ENCODE results near the gene OSBPL5. TPM values are rescaled to one million over a fixed set of nuclear protein-coding genes. Genes with fewer than 3 reads are reported as not detected.

OSBPL5 gene
- polyA plus RNA-seq, 2 of the 4 experiments (the other 2 are of a cell fraction): 1.6 to 4.6 TPM

- DNase-seq (ENCODE audit: low read depth in 1 of 2, low spot score in 1 of 2) (no peak), ATAC-seq (no peak), FAIRE-seq (no peak)
- no peak overlapping the region for H3K4me2 ChIP-seq
- no peak overlapping the region for H3K27ac ChIP-seq
- 97% methylated on average over 18 of the region's 21 CpGs for WGBS (ENCODE audit: missing lambda C conversion rate)
- no peaks in the 10 kb centered on the region for H3K9me3 ChIP-seq
- no peak overlapping the region for H3K4me3 ChIP-seq
- ChIA-PET POLR2A (no interaction called here), CTCF (interaction anchor here (1.2 to 2.1 kb wide), 2 partner anchors 13 to 69 kb away, joined by 3 to 4 read pairs; no protein-coding TSS in a partner anchor)
- no peak for TF ChIP-seq ZSCAN20 (CRISPR knock-in tag; IDR thresholded peaks at IDR 0.05)
- TF ChIP-seq REST (IDR thresholded peaks at IDR 0.05): no peak
- TF ChIP-seq RARB (CRISPR knock-in tag; IDR thresholded peaks at IDR 0.05): no peak
- TF ChIP-seq HDAC2 (IDR thresholded peaks at IDR 0.05): no peak
- no peak for TF ChIP-seq NR3C1 (IDR thresholded peaks at IDR 0.05)
- TF ChIP-seq RFX5 (IDR thresholded peaks at IDR 0.05): no peak
- no peak for TF ChIP-seq CBX2 (IDR thresholded peaks at IDR 0.05; ENCODE audit: borderline replicate concordance, low read depth)
- no peak for TF ChIP-seq NPAS2 (CRISPR knock-in tag; IDR thresholded peaks at IDR 0.05; ENCODE audit: borderline replicate concordance)
- no peak for TF ChIP-seq JUNB (IDR thresholded peaks at IDR 0.05)
- no peak for TF ChIP-seq ELK1 (IDR thresholded peaks at IDR 0.05; ENCODE audit: low read depth, low read length)
- no peaks in the 10 kb centered on the region for H3K4me1 ChIP-seq
These were observed 17.5 kb downstream of the OSBPL5 start for GRCh38 chr11:3147626-3148025.

GRCh38 chr11:3147257-3147619, 17.9 kb downstream of the OSBPL5 start:
- Histone ChIP-seq H3K4me3 (no peak overlapping the region), H3K9me3 (no peaks in the 10 kb centered on the region), H3K27ac (no peak overlapping the region), H3K4me2 (no peak overlapping the region), H3K4me1 (no peaks in the 10 kb centered on the region)
- POLR2A ChIA-PET: no interaction called here
- ATAC-seq (peak in 1 of 2 experiments; percentile 13; a peak in 2 of 6 replicates), FAIRE-seq (no peak), DNase-seq (ENCODE audit: low read depth in 1 of 2, low spot score in 1 of 2) (no peak)
- 93% methylated on average over 6 of the region's 17 CpGs for WGBS (ENCODE audit: missing lambda C conversion rate)
- CTCF ChIA-PET: interaction anchor here (1.2 to 2.1 kb wide), 2 partner anchors 12 to 69 kb away, joined by 3 to 4 read pairs; no protein-coding TSS in a partner anchor
- TF ChIP-seq TFCP2L1 (CRISPR knock-in tag; IDR thresholded peaks at IDR 0.05) (no peak), RCOR1 (IDR thresholded peaks at IDR 0.05; ENCODE audit: low read depth, low read length) (no peak), CHD2 (IDR thresholded peaks at IDR 0.05; ENCODE audit: low read length, partially characterized antibody) (no peak)

GRCh38 chr11:3146612-3147256, 18.4 kb downstream of the OSBPL5 start:
- ATAC-seq (peak in 1 of 2 experiments; percentile 15; a peak in 2 of 6 replicates), DNase-seq (ENCODE audit: low read depth in 1 of 2, low spot score in 1 of 2) (no peak), FAIRE-seq (no peak)
- Histone ChIP-seq H3K9me3 (no peaks in the 10 kb centered on the region), H3K27ac (no peak overlapping the region), H3K4me1 (no peaks in the 10 kb centered on the region), H3K4me2 (no peak overlapping the region), H3K4me3 (no peak overlapping the region)
- ChIA-PET POLR2A (no interaction called here), CTCF (interaction anchor here (1.2 to 2.1 kb wide), 3 partner anchors 12 to 70 kb away, joined by 3 to 4 read pairs (median 3); no protein-coding TSS in a partner anchor)
- WGBS (ENCODE audit: missing lambda C conversion rate): 86% methylated on average over 16 of the region's 22 CpGs
- TF ChIP-seq RCOR1 (IDR thresholded peaks at IDR 0.05; ENCODE audit: low read depth, low read length): no peak
- no peak for TF ChIP-seq SMC3 (IDR thresholded peaks at IDR 0.05)
- TF ChIP-seq JUNB (IDR thresholded peaks at IDR 0.05): no peak
- no peak for TF ChIP-seq EP300 (IDR thresholded peaks at IDR 0.05)
- no peak for TF ChIP-seq PHF8 (IDR thresholded peaks at IDR 0.05; ENCODE audit: borderline replicate concordance, low read depth)
- TF ChIP-seq NFE2L2 (conservative IDR thresholded peaks at IDR 0.05; ENCODE audit: low read length): no peak
- TF ChIP-seq MYC (IDR thresholded peaks at IDR 0.05; ENCODE audit: borderline replicate concordance, low read length): no peak
- no peak for TF ChIP-seq HOXB5 (CRISPR knock-in tag; IDR thresholded peaks at IDR 0.05)
- TF ChIP-seq MAZ (IDR thresholded peaks at IDR 0.05; ENCODE audit: borderline replicate concordance, low read depth, low read length): no peak
- no peak for TF ChIP-seq RARB (CRISPR knock-in tag; IDR thresholded peaks at IDR 0.05)
- TF ChIP-seq HES2 (IDR thresholded peaks at IDR 0.05): no peak
- no peak for TF ChIP-seq CHD4 (IDR thresholded peaks at IDR 0.05; ENCODE audit: borderline replicate concordance)
